ENCODE measurements around the gene XRN2.

Gene XRN2

DNA sequence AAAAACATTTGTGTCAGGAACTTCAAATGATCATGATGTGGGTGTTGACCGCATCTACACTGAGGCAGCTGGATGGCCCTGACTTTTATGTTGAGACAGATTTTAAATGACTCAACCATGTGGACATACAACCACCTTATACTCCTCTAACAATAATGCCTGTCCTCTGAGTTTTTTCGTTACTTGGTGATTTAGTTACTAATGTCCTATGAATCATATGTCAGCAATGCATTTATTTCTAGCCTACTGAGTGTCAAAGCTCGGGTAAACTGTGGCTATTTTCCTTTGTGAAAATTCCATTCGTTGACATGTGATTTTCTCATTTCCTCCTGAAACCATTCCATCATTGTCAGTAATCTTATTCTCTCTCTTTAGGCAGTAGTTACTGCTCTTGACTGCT lies 133.1 kb downstream of the XRN2 start:
- no peak for DNase-seq

DNA sequence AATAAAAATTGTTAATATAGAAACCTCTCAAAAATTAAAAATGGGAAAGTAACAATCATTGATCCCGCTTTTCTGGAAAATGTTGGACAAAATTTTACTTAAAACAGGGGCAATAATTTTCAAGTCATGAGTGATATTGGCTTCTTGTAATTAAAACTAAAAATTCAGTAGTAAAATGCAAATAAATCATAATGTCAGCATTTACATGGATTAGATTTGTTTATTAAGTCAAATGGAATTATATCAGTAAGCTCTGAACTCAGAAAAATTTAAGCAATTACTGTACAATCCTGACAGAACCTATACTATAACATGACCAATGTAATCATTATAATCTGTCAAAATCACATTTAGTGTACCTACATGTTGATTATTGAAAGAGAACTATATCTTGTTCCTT lies 134.1 kb downstream of the XRN2 start:
- no peak for DNase-seq

- no peak for DNase-seq
These were observed 134.7 kb downstream of the XRN2 start for GRCh38 chr20:21437816-21438215.

All from stimulated activated CD4-positive, alpha-beta T cell treated with anti-CD3 and anti-CD28 coated beads, Interleukin-1b, Interleukin-23, amount 100 ng/mL, for 48 hours (primary cell).